ENCODE measurements around the gene HEXB. TPM values are rescaled to one million over a fixed set of nuclear protein-coding genes. Genes with fewer than 3 reads are reported as not detected.

The HEXB gene
- total and polyA plus RNA-seq, 9 of the 15 experiments (the other 6 are each of a cell fraction or from before 2014, with no cell fraction given), result 22.9 to 158 (median 108) TPM

DNA sequence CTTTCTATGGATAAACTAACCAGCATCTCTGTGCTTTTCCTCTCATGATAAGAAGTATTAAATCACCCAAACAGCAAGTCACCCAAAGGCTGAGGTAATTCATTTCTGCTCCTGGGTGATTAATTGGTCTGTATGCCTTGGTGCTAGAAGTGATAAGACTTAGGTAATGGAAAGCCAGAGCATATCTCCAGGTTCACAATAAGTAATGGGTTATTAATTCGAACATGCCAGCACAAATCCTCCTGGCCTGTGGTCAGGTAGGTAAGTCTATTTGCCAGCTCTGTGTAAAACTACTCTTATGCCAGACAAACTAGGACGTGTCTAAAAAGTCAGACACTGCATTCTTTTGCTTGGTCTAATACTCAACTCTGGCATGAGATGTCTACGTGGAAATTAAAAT, 33.3 kb upstream of the HEXB start (continued):
- TF ChIP-seq, protein P1, sequence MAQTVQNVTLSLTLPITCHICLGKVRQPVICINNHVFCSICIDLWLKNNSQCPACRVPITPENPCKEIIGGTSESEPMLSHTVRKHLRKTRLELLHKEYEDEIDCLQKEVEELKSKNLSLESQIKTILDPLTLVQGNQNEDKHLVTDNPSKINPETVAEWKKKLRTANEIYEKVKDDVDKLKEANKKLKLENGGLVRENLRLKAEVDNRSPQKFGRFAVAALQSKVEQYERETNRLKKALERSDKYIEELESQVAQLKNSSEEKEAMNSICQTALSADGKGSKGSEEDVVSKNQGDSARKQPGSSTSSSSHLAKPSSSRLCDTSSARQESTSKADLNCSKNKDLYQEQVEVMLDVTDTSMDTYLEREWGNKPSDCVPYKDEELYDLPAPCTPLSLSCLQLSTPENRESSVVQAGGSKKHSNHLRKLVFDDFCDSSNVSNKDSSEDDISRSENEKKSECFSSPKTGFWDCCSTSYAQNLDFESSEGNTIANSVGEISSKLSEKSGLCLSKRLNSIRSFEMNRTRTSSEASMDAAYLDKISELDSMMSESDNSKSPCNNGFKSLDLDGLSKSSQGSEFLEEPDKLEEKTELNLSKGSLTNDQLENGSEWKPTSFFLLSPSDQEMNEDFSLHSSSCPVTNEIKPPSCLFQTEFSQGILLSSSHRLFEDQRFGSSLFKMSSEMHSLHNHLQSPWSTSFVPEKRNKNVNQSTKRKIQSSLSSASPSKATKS (CRISPR knock-in tag; IDR thresholded peaks at IDR 0.05), result no peak
- TF ChIP-seq TEAD4 (IDR thresholded peaks at IDR 0.05; ENCODE audit: low read length) (peak; percentile 33; the same call in 1 of the 2 replicates), TEAD4 (CRISPR knock-in tag; IDR thresholded peaks at IDR 0.05; ENCODE audit: borderline replicate concordance) (no peak), JUN (IDR thresholded peaks at IDR 0.05; ENCODE audit: borderline replicate concordance, low read depth, low read length) (no peak), JUN (CRISPR knock-in tag; IDR thresholded peaks at IDR 0.05; ENCODE audit: borderline replicate concordance) (no peak), JUND (IDR thresholded peaks at IDR 0.05; ENCODE audit: borderline replicate concordance, low read depth, low read length) (peak; percentile 26; the same call in 1 of the 2 replicates), JUND (tag; IDR thresholded peaks at IDR 0.05; ENCODE audit: borderline replicate concordance, low read depth, low read length) (peak; percentile 58; the same call in 2 of the 3 replicates), EP300 (IDR thresholded peaks at IDR 0.05; ENCODE audit: low read length) (peak; percentile 23; the same call in 1 of the 2 replicates), ZNF586 (CRISPR knock-in tag; conservative IDR thresholded peaks at IDR 0.05) (no peak), RCOR1 (IDR thresholded peaks at IDR 0.05; ENCODE audit: borderline replicate concordance in 1 of 2, low read depth in 2 of 2, low read length in 2 of 2) (no peak), STAT5A (IDR thresholded peaks at IDR 0.05; ENCODE audit: borderline replicate concordance, low read length) (0 out of 2 replicates have a peak, but pooled peaks have one; percentile 15), CBFA2T2 (conservative IDR thresholded peaks at IDR 0.05) (peak; percentile 64; the same call in 1 of the 2 replicates), ZNF140 (CRISPR knock-in tag; IDR thresholded peaks at IDR 0.05) (no peak), POLR2AphosphoS5 (IDR thresholded peaks at IDR 0.05; ENCODE audit: control insufficient read depth, insufficient read depth, low read depth, low read length) (0 out of 2 replicates have a peak, but pooled peaks have one; percentile 27), ARID1B (IDR thresholded peaks at IDR 0.05) (peak; percentile 62), YBX1 (IDR thresholded peaks at IDR 0.05) (no peak), HNRNPUL1 (IDR thresholded peaks at IDR 0.05; ENCODE audit: low read length) (no peak), TBL1XR1 (IDR thresholded peaks at IDR 0.05; ENCODE audit: low read length in 2 of 2) (no peak), ATF7 (IDR thresholded peaks at IDR 0.05) (peak; percentile 40; the same call in 1 of the 2 replicates), MAFG (tag; conservative IDR thresholded peaks at IDR 0.05) (peak; percentile 78), C11orf30 (IDR thresholded peaks at IDR 0.05; ENCODE audit: low read depth) (peak; percentile 23; the same call in 1 of the 2 replicates), RBM34 (IDR thresholded peaks at IDR 0.05; ENCODE audit: borderline replicate concordance, insufficient read depth, low read length) (no peak)
- TF ChIP-seq, protein P2, sequence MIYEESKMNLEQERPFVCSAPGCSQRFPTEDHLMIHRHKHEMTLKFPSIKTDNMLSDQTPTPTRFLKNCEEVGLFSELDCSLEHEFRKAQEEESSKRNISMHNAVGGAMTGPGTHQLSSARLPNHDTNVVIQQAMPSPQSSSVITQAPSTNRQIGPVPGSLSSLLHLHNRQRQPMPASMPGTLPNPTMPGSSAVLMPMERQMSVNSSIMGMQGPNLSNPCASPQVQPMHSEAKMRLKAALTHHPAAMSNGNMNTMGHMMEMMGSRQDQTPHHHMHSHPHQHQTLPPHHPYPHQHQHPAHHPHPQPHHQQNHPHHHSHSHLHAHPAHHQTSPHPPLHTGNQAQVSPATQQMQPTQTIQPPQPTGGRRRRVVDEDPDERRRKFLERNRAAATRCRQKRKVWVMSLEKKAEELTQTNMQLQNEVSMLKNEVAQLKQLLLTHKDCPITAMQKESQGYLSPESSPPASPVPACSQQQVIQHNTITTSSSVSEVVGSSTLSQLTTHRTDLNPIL (CRISPR knock-in tag; IDR thresholded peaks at IDR 0.05), result no peak
- TF ChIP-seq, protein P3, sequence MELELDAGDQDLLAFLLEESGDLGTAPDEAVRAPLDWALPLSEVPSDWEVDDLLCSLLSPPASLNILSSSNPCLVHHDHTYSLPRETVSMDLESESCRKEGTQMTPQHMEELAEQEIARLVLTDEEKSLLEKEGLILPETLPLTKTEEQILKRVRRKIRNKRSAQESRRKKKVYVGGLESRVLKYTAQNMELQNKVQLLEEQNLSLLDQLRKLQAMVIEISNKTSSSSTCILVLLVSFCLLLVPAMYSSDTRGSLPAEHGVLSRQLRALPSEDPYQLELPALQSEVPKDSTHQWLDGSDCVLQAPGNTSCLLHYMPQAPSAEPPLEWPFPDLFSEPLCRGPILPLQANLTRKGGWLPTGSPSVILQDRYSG (tag; conservative IDR thresholded peaks at IDR 0.05; ENCODE audit: low read depth), result no peak
